DMS79 treated with DMSO at 0.1 percent for 48 hours (cell line): ENCODE results near the gene SPAAR.
"Not testable (repeated sequence)": the region's sequence is repeated elsewhere in the genome, so short reads cannot be mapped to it uniquely, and the experiment has no call there.

Experiments
- DNase-seq: peaks from one replicate; lab custom pipeline; 2025; lab: John Stamatoyannopoulos, UW

The SPAAR gene

DNA sequence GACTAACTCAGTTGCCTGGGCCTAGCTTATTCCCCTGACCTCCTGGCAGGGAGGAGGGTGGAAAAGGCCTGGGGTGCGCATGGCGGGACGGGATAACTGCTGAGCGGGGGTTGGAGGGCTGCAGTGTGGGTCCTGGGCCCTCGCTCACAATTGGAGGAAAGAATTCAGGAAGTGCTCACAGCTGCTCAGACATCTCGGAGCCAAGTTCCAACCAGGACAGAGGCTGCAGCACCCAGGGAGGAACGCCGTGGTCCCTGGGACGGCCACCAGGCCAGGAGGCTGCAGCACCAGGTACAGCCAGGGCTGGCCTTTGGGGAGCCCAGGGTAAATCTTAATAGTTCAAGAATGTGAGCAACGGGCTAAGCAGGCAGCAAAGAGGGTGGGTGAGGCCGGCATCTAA lies at the start of gene SPAAR:
TSS of gene SPAAR (plus strand) at position 217 of the 400 bp plus-strand sequence. CDS start 974 bp downstream, outside the sequence.
- DNase-seq: no peak

GRCh38 chr9:35859990-35860339 lies 49.3 kb upstream of the SPAAR start:
- DNase-seq: no peak

- DNase-seq: no peak
Observed at GRCh38 chr9:35861161-35861897, 48.0 kb upstream of the SPAAR start.

DNA sequence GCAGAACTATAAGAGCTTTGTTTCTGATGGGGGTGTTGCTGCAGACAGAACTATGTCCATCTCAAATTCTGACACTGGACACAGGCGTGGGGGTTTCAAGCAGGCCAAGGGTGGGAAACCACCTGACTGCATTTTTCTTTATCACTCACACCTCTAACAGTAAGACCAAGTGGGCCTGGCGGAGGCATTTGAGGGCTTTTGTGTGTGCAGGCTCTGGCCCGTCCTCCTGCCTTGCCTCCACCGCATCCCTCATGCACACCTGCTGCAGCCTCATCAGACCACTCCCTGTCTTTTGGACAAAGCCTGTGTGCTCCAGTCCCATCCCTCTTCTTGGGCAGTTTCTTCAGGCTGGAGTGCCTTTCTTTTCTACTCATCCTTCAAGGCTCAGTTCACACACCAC lies 47.0 kb upstream of the SPAAR start:
- no peak for DNase-seq

GRCh38 chr9:35863583-35863982 lies 45.7 kb upstream of the SPAAR start:
- no peak for DNase-seq

GRCh38 chr9:35864695-35865255 lies 44.5 kb upstream of the SPAAR start:
- no peak for DNase-seq

DNA sequence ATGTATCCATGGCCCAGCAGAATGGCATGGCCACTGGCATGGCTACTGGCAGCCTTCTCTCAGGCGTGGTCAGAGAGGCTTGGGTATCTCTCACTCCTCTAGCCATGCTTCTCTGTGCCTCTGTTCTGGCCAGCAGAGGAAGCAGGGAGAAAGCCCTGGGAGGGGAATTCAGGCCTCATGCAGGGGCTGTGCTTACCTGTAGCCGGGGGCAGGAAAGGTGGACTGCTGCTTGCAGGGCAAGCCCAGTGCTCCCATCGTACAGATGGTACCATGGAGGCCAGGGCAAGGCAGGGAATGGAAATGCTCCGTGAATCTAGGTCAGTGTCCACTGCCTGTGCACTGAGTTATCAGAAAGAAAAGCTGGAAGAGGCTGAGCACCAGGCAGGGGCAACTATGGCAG lies 41.8 kb upstream of the SPAAR start:
- DNase-seq: no peak

- DNase-seq: no peak
Observed at GRCh38 chr9:35868933-35869332, 40.4 kb upstream of the SPAAR start.

DNA sequence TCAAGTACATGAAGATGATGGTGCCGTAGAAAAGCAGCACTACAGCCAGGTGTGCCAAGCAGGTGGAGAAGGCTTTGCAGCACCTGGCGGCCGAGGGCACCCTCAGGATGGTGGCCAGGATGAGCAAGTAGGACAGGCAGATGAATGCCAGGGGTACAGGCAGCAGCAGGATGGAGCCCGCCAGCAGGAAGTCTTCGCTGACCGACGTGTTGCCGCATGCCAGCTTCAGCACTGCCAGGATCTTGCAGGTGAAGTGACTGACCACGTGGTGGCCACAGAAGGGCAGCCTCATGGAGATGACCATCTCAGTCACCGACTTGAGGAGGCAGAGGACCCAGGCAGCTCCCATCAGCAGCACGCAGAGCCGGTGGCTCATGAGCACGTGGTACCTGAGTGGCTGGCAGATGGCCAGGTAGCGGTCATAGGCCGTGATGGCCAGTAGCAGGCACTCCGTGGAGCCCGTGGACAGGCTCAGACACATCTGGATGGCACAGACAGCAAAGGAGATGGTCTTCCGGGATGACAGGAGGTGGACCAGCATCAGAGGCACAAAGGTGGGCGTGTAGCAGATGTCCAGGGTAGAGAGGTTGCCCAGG lies 39.6 kb upstream of the SPAAR start:
- DNase-seq: no peak

- no peak for DNase-seq
Observed at GRCh38 chr9:35870351-35870923, 38.9 kb upstream of the SPAAR start, which contains the start of gene OR13J1. Gene OR13J1, minus strand, starts transcription at chr9:35870401. Its CDS starts 0 bp downstream, at chr9:35870401.

DNA sequence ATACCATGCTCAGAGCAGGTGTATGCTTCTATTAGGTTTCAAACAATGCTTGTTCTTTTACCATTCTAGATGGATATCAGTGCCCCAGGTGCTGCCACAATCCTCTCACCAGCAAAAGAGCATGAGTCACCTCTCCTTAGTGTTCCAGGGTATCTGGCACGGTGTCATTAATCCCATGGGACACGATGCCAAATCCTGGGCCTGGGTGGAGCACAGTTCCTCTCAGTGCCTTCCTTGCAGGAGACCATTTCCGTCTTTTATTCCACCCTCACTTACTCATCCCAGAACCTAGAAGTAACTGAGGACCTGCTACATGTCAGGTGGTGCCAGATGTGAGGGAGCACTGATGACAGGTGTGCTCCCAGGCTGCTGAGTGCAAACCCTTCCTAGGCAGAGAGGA lies 37.7 kb upstream of the SPAAR start:
- DNase-seq: peak; percentile 21

DNA sequence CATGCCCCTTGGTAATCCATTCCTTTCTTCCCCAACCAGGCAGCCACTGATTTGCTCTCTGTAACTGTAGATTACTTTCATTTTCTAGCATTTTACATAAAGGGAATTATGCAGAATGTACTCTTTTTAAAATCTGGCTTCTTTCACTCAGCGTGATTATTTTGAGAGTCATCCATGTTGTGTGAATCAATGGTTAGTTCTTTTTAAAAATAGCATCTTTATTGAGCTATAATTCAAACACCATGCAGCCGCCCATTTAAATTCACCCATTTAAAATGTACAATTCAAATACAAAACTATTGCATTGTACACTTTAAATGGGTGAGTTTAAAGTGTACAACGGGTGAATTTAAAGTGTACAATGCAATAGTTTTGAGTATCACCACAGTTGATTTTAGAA lies 36.8 kb upstream of the SPAAR start:
- DNase-seq: no peak

DNA sequence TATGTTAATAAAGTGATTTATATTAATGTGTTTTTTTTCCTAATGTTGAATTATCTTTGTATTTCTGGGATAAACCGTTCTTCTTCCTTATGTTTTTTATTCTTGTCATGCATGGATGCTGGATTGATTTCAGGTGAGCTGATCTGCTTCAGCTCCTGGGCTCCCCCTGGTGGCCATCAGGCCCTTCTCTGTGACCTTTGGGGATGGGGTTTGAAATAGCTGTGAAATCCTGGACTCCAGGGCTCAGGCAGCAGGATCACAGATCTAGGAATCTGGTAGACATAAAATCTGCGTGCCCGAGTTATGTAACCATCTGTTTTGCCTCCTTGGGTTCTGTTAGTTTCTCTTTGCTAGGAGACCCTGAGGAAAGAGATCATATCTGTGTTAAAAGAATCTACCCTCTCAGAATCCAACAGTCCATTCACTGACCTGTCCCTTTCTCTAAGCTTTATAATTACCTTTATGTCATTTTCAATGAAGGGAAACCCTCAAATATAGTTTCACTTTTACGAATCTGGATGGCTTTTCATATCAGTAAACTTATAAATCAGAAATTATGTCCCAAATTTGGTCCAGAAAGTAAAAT lies 26.9 kb upstream of the SPAAR start:
- DNase-seq: peak; percentile 69

- no peak for DNase-seq
Observed at GRCh38 chr9:35882996-35883395, 26.3 kb upstream of the SPAAR start.

DNA sequence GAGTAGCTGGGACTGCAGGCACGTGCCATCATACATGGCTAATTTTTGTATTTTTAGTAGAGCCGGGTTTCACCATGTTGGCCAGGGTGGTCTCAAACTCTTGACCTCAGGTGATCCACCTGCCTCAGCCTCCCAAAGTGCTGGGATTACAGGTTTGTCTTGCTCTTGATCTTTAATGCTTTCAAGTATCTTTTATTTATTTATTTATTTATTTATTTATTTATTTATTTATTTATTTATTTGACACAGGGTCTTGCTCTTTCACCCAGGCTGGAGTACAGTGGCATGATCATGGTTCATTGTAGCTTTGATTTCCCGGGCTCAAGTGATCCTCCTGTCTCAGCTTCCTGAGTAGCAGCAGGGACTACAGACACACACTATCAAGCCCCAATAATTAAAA lies 24.4 kb upstream of the SPAAR start:
- DNase-seq: not testable (repeated sequence)

DNA sequence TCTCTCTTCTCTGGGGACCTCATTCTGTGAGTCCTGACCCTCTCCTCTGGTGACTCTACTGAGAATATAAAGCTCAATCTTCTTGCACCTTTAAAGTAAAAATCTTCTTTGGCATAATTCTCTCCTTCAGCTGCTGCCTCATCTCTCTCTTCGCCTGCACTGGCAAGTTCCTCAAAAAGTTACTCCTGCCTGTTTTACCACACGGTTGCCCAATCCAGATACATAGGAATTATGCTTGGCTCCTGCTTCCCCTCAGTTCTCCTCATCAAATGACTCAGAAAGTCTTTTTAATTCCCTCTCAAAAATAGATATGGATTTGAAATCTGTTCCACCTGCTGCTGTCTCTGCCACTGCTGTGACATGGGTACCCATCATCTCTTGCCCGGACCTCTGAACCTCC lies 17.6 kb upstream of the SPAAR start:
- DNase-seq: no peak

DNA sequence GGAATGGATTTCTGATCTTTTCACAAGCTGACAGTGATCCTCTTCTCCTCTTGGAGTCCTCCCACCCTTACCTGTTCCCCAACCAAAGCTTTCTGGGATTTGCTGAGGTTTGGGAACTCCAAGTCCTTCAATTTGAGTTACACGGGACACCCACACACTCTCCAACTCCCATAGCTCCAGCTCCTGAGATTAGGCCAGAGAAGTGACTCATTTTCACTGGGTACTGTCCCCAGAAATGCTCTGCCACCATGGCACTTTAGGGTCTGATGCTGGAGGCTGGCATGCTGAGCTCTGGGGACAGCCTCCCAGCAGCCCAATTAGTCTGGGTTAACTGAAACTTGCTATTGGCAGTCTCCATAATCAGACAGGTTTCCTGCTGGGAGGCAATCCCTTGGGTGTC lies 17.2 kb upstream of the SPAAR start:
- no peak for DNase-seq

- no peak for DNase-seq
Observed at GRCh38 chr9:35896570-35896969, 12.7 kb upstream of the SPAAR start.

DNA sequence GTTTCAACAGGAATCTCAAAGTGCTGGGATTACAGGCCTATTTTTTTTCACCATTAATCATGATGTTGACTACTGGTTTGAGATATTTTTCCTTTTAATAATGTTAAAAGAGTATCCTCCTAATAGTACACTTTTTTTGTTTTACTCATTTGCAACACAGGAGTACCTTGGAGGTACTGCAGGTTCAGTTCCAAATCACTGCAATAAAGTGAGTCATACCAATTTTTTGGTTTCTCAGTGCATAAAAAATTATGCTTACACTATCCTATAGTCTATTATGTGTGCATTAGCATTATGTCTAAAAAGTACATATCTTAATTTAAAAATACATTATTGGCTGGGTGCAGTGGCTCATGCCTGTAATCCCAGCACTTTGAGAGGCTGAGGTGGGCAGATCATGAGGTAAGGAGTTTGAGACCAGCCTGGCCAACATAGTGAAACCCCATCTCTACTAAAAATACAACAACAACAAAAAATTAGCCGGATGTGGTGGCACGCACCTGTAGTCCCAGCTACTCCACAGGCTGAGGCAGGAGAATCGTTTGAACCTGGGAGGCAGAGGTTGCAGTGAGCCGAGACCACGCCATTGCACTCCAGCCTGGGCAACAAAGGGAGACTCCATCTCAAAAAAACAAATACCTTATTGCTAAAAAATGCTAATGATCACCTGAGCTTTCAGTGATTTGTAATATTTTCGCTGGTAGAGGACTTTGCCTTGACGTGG lies 11.8 kb upstream of the SPAAR start:
- DNase-seq: not testable (repeated sequence)

DNA sequence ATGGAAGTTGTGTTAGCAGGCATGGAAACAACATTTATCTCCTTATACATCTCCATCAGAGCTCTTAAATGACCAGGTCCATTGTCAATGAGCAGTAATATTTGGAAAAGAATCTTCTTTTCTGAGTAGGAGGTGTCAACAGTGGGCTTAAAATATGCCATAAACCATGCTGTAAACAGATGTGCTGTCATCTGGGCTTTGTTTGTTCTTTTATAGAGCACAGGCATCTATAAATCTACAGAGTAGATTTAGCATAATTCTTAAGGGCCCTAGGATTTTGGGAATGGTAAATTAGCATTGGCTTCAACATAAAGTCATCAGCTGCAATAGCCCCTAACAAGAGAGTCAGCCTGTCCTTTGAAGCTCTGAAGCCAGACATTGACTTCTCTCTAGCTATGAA lies 11.0 kb upstream of the SPAAR start:
- no peak for DNase-seq

DNA sequence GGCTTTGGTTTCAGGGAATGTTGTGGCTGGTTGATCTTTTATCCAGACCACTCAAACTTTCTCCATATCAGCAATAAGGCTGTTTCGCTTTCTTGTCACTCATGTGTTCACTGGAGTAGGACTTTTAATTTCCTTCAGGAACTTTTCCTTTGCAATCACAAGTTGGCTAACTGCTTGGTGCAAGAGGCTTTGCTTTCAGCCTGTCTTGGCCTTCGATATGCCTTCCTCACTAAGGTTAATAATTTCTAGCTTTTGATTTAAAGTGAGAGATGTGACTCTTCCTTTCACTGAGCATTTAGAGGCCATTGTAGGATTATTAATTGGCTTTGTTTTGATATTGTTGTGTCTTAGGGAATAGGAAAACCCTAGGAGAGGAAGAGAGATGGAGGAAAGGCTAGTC lies 10.3 kb upstream of the SPAAR start:
- no peak for DNase-seq

DNA sequence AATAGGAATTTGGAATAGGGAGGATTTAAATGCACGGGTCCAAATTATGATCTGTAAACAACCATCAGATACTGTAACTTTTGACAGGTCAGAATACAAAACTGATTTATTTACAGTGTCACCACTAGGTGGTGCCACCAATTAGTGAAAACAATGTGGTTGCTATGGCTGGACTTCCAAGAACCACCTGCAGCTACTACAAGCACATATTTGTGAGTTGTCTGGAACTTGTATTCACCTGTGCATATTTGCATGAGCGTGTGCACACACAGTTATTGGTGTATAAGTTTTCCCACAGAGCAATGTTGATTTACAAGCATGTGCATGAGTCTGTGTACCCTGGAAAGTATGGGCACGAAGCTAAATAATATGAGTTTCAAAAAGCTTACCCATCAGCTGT lies 6.2 kb upstream of the SPAAR start:
- DNase-seq: peak; percentile 70
